SK-N-SH (cell line): Measurements from ENCODE around the gene PEAK1. TPM values are rescaled to one million over a fixed set of nuclear protein-coding genes. Genes with fewer than 3 reads are reported as not detected.
A peak's percentile ranks its signal among the peaks of the same experiment; 100 is the strongest.

Experiments used
- CTCF ChIA-PET: fragments of 300-600, 350-600 bp; formaldehyde crosslinking; extraction: SDS; loops from one replicate; lab custom pipeline; 2021; lab: Yijun Ruan, JAX
- POLR2A ChIA-PET: fragments of 350-600 bp; sonication (Branson Sonifier 250); formaldehyde crosslinking; extraction: SDS; loops from one replicate; lab custom pipeline; 2020; ENCODE audit warnings: antibody characterized with exemption, inconsistent platforms; lab: Yijun Ruan, JAX
- DNase-seq: peaks from one replicate; pipeline ENCODE4 v3.0.0; 2012
- H2AFZ ChIP-seq: fragments of 200-600 bp; sonication (generic); 2 replicates; pipeline ENCODE4 v1.8.1; 2016; ENCODE audit warnings: antibody characterized with exemption, mild to moderate bottlenecking, low read depth
- H3F3A ChIP-seq: fragments of 200-600 bp; sonication (generic); replicated peaks from 2 replicates; pipeline ENCODE3; 2016; ENCODE audit warnings: antibody characterized with exemption, mild to moderate bottlenecking; ENCODE audit not compliant: insufficient read depth
- H3K27ac ChIP-seq, 2 experiments: fragments of 200-500 bp in 1 of 2; fragments of 200-600 bp in 1 of 2; sonication (Bioruptor generic) in 1 of 2; sonication (generic), shearing (Covaris generic) in 1 of 2; 2 replicates each; pipeline versions ENCODE4 v1.5.1 to v1.6.1; 2014 to 2016; ENCODE audit warnings: low read depth in 2 of 2, inconsistent platforms in 1 of 2, low read length in 1 of 2, mild to moderate bottlenecking in 1 of 2, mixed read lengths in 1 of 2
- H3K27me3 ChIP-seq: fragments of 200-600 bp; sonication (generic), shearing (Covaris generic); 2 replicates; pipeline ENCODE4 v1.6.1; 2016; ENCODE audit warnings: mixed run types; ENCODE audit not compliant: insufficient read depth
- H3K36me3 ChIP-seq, 2 experiments: fragments of 200-500 bp in 1 of 2; fragments of 200-600 bp in 1 of 2; sonication (Bioruptor generic) in 1 of 2; sonication (generic) in 1 of 2; replicated peaks in 1 of 2; 2 replicates each; pipeline versions ENCODE3 to v1.5.1; 2014 to 2016; ENCODE audit warnings: low read length in 1 of 2, mild to moderate bottlenecking in 1 of 2; ENCODE audit not compliant: insufficient read depth in 2 of 2, control insufficient read depth in 1 of 2
- H3K4me1 ChIP-seq, 2 experiments: fragments of 200-500 bp in 1 of 2; fragments of 200-600 bp in 1 of 2; sonication (Bioruptor generic) in 1 of 2; sonication (generic), shearing (Covaris generic) in 1 of 2; 2 replicates each; pipeline versions ENCODE4 v1.5.1 to v1.6.1; 2014 to 2016; ENCODE audit warnings: low read depth in 1 of 2, low read length in 1 of 2, mixed run types in 1 of 2; ENCODE audit not compliant: insufficient read depth in 2 of 2, control insufficient read depth in 1 of 2
- H3K4me2 ChIP-seq: fragments of 200-600 bp; sonication (generic), shearing (Covaris generic); 2 replicates; pipeline ENCODE4 v1.6.1; 2017; ENCODE audit warnings: mixed run types
- H3K4me3 ChIP-seq, 2 experiments: fragments of 200-500 bp in 1 of 2; fragments of 200-600 bp in 1 of 2; sonication (Bioruptor generic) in 1 of 2; sonication (generic), shearing (Covaris generic) in 1 of 2; 2 replicates each; pipeline versions ENCODE4 v1.5.1 to v1.8.1; 2014 to 2016; ENCODE audit warnings: low read depth in 2 of 2, inconsistent platforms in 1 of 2, low read length in 1 of 2, mild to moderate bottlenecking in 1 of 2, mixed read lengths in 1 of 2, moderate library complexity in 1 of 2
- H3K79me2 ChIP-seq: fragments of 200-600 bp; sonication (generic); 2 replicates; pipeline ENCODE4 v1.8.1; 2017; ENCODE audit warnings: mild to moderate bottlenecking; ENCODE audit not compliant: insufficient read depth
- H3K9ac ChIP-seq: fragments of 200-600 bp; sonication (generic); 2 replicates; pipeline ENCODE4 v1.6.1; 2017; ENCODE audit warnings: mixed run types
- H3K9me2 ChIP-seq: fragments of 200-600 bp; sonication (generic); 2 replicates; pipeline ENCODE4 v1.6.1; 2017; ENCODE audit warnings: mixed run types
- H3K9me3 ChIP-seq: fragments of 200-600 bp; sonication (generic); 2 replicates; pipeline ENCODE4 v1.6.1; 2017; ENCODE audit warnings: mixed run types, mild to moderate bottlenecking, moderate library complexity
- H4K20me1 ChIP-seq: fragments of 200-600 bp; sonication (generic); 2 replicates; pipeline ENCODE4 v1.6.1; 2017; ENCODE audit warnings: mild to moderate bottlenecking, mixed run types; ENCODE audit not compliant: insufficient read depth
- ELF1 ChIP-seq: IDR thresholded peaks from 2 replicates; pipeline ENCODE4 v1.4.0; 2012
- FOXJ3 ChIP-seq: sonication (generic); formaldehyde crosslinking; IDR thresholded peaks from 2 replicates; pipeline ENCODE4 v1.5.1; 2020; ENCODE audit warnings: mild to moderate bottlenecking, missing genetic modification reagents
- GATA2 ChIP-seq: sonication (generic); formaldehyde crosslinking; IDR thresholded peaks from 2 replicates; pipeline ENCODE4 v1.5.0; 2020; ENCODE audit warnings: mild to moderate bottlenecking, missing genetic modification reagents
- JUND ChIP-seq: IDR thresholded peaks from 2 replicates; pipeline ENCODE4 v1.4.0; 2012
- MAX ChIP-seq: IDR thresholded peaks from 2 replicates; pipeline ENCODE4 v1.4.0; 2012; ENCODE audit warnings: low read depth
- POLR2AphosphoS5 ChIP-seq: IDR thresholded peaks from 2 replicates; pipeline ENCODE4 v1.6.1; 2012; ENCODE audit warnings: low read depth, low read length
- RCOR1 ChIP-seq: fragments of 150-350 bp; IDR thresholded peaks from 2 replicates; pipeline ENCODE4 v1.6.1; 2017; ENCODE audit warnings: antibody characterized with exemption, low read length
- REST ChIP-seq: IDR thresholded peaks from 2 replicates; pipeline ENCODE4 v1.6.1; 2012; ENCODE audit warnings: mild to moderate bottlenecking, low read depth, low read length, moderate library complexity
- RXRA ChIP-seq: IDR thresholded peaks from 2 replicates; pipeline ENCODE4 v1.4.0; 2012; ENCODE audit warnings: low read depth, mild to moderate bottlenecking, borderline replicate concordance
- TAF1 ChIP-seq: IDR thresholded peaks from 2 replicates; pipeline ENCODE4 v1.6.1; 2012; ENCODE audit warnings: low read depth, mild to moderate bottlenecking, low read length, moderate library complexity, borderline replicate concordance
- TCF12 ChIP-seq: IDR thresholded peaks from 2 replicates; pipeline ENCODE4 v1.4.0; 2012
- TEAD4 ChIP-seq: IDR thresholded peaks from 2 replicates; pipeline ENCODE4 v1.4.0; 2012; ENCODE audit warnings: mild to moderate bottlenecking, borderline replicate concordance; ENCODE audit not compliant: insufficient read depth
- ZBTB33 ChIP-seq: IDR thresholded peaks from 2 replicates; pipeline ENCODE4 v1.4.0; 2012; ENCODE audit warnings: low read depth, borderline replicate concordance
- WGBS: methylation state at CpG from one replicate; pipeline ENCODE4 v1.1.6; 2017; ENCODE audit warnings: low lambda C conversion rate; 5-methylcytosine and 5-hydroxymethylcytosine counted together
- polyA plus RNA-seq, 3 experiments: library from polyadenylated mRNA; depleted of rRNA; stranded (reverse); fragments of >200 nt; gene quantifications; 2 replicates each; pipeline ENCODE4 v1.2.3, GENCODE V29; 2012

The PEAK1 gene
- polyA plus RNA-seq, 1 of the 3 experiments (the other 2 are of a cell fraction): 9.0 TPM

GRCh38 chr15:77459031-77459430 lies 39.1 kb upstream of the PEAK1 start:
- peak overlapping the region; percentile 55; the same call in 1 of the 2 replicates for H3K4me2 ChIP-seq
- peaks cover 24% of the 10 kb centered on the region; the same call in 1 of the 2 replicates for H3K79me2 ChIP-seq
- peak overlapping the region; percentile 27; the same call in 1 of the 2 replicates for H3K9ac ChIP-seq
- H3K27me3 ChIP-seq: no peaks in the 10 kb centered on the region
- peaks cover 16 to 38% of the 10 kb centered on the region in 2 experiments for H3K4me1 ChIP-seq
- DNase-seq: no peak
- TF ChIP-seq GATA2 (CRISPR knock-in tag) (no peak), TAF1 (no peak), JUND (no peak), ELF1 (no peak), MAX (no peak), RCOR1 (no peak), FOXJ3 (CRISPR knock-in tag) (no peak), TCF12 (no peak), RXRA (no peak), REST (no peak), POLR2AphosphoS5 (no peak), TEAD4 (no peak), ZBTB33 (no peak)
- no peaks in the 10 kb centered on the region; the same call in 1 of the 2 replicates for H4K20me1 ChIP-seq
- H3F3A ChIP-seq: peaks cover 56% of the 10 kb centered on the region
- POLR2A ChIA-PET: no interaction called here
- peak overlapping the region; percentile 76 to 96 for H3K27ac ChIP-seq
- no peaks in the 10 kb centered on the region for H3K9me3 ChIP-seq
- WGBS: 95% methylated on average over 2 of the region's 2 CpGs
- H3K4me3 ChIP-seq: no peak overlapping the region
- H3K9me2 ChIP-seq: no peaks in the 10 kb centered on the region
- H2AFZ ChIP-seq: no peak overlapping the region
- CTCF ChIA-PET: interaction anchor here (0.8 to 1.5 kb wide), 3 partner anchors 42 to 352 kb away, joined by 3 to 8 read pairs (median 3); no protein-coding TSS in a partner anchor
- H3K36me3 ChIP-seq: peaks cover 31% of the 10 kb centered on the region in 2 experiments
